DMS153 treated with DMSO at 0.1 percent for 48 hours (cell line): Measurements from ENCODE around the gene RPL35A.

ENCODE experiments used
- DNase-seq: peaks from one replicate; lab custom pipeline; 2025; ENCODE audit not compliant: unreplicated experiment; lab: John Stamatoyannopoulos, UW

Gene RPL35A

DNA sequence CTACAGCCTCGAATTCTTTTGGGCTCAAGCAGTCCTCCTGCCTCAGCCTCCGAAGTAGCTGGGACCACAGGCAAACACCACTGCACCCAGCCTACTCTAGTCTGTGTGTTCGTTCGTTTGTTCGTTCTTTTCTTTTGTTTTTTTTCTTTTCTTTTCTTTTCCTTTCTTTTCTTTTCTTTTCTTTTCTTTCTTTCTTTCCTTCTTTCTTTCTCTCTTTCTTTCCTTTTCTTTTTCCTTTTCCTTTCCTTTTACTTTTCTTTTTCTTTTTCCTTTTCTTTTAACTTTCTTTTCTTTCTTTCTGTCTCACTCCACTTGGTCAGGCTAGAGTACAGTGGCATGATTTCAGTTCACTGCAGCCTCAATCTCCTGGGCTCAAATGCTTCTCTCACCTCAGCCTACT is 46.9 kb downstream of the RPL35A start:
- no peak for DNase-seq

DNA sequence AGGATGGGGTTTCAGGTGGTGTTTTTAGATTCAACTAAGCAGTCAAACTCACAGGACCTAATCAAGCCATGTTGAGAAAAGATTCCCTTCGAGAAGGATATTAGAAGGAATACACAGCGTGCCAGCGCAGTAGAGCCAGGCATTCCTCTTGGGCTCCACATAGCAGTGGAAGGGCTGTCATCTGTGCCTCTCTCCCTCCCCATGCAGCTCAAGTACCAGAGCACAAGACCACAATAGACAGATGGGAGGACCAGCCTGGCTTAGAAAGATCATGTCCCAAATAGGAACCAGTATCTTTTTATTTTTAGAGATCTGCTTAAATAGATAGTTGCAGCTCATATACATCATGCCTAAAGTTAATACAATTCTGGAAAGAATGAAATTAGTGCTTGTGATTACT is 47.9 kb downstream of the RPL35A start:
- DNase-seq = no peak
